IPS-NIHi11 (cell line): ENCODE data around the gene PPP1R14D.
A peak's percentile ranks its signal among the peaks of the same experiment; 100 is the strongest.
"Not testable (repeated sequence)": the region's sequence is repeated elsewhere in the genome, so short reads cannot be mapped to it uniquely, and the experiment has no call there.

Experiments used
- DNase-seq: peaks from one replicate; pipeline ENCODE4 v3.0.0; 2012; ENCODE audit warnings: mixed read lengths, low spot score

PPP1R14D gene

GRCh38 chr15:40828447-40829036 lies at the start of gene PPP1R14D:
Gene PPP1R14D (minus strand): TSS chr15:40828708. CDS start chr15:40828641, 67 bp downstream.
- DNase-seq: no peak

GRCh38 chr15:40877694-40878093 lies 49.2 kb upstream of the PPP1R14D start:
- no peak for DNase-seq

- DNase-seq: no peak
Observed at GRCh38 chr15:40875991-40876730, 47.7 kb upstream of the PPP1R14D start.

GRCh38 chr15:40873694-40874561 lies 45.4 kb upstream of the PPP1R14D start, which contains the start of gene RHOV:
Gene RHOV (minus strand): TSS chr15:40874234. CDS start chr15:40874139, 95 bp downstream.
- DNase-seq: peak; percentile 84

- DNase-seq: no peak
Observed at GRCh38 chr15:40872791-40873693, 44.5 kb upstream of the PPP1R14D start.

GRCh38 chr15:40871749-40872617 lies 43.5 kb upstream of the PPP1R14D start:
- DNase-seq: peak; percentile 74

GRCh38 chr15:40870716-40871115 lies 42.2 kb upstream of the PPP1R14D start:
- no peak for DNase-seq

- DNase-seq: no peak
Observed at GRCh38 chr15:40869686-40870085, 41.2 kb upstream of the PPP1R14D start.

- DNase-seq: no peak
Observed at GRCh38 chr15:40867199-40867598, 38.7 kb upstream of the PPP1R14D start.

- no peak for DNase-seq
Observed at GRCh38 chr15:40863660-40864270, 35.3 kb upstream of the PPP1R14D start.

- DNase-seq: not testable (repeated sequence)
Observed at GRCh38 chr15:40861147-40861546, 32.6 kb upstream of the PPP1R14D start.

GRCh38 chr15:40859206-40859851 lies 30.8 kb upstream of the PPP1R14D start:
- peak; percentile 91 for DNase-seq

GRCh38 chr15:40858706-40859105 lies 30.2 kb upstream of the PPP1R14D start:
- no peak for DNase-seq

- peak; percentile 92 for DNase-seq
Observed at GRCh38 chr15:40857601-40858341, 29.3 kb upstream of the PPP1R14D start.

- no peak for DNase-seq
Observed at GRCh38 chr15:40856746-40857145, 28.2 kb upstream of the PPP1R14D start.

- DNase-seq: no peak
Observed at GRCh38 chr15:40855706-40856234, 27.3 kb upstream of the PPP1R14D start.

GRCh38 chr15:40854161-40854560 lies 25.7 kb upstream of the PPP1R14D start:
- DNase-seq: no peak

GRCh38 chr15:40853241-40853890 lies 24.9 kb upstream of the PPP1R14D start:
- DNase-seq: no peak
